ENCODE data around the gene CHIC2.
A peak's percentile ranks its signal among the peaks of the same experiment; 100 is the strongest.
"Not testable (repeated sequence)": the region's sequence is repeated elsewhere in the genome, so short reads cannot be mapped to it uniquely, and the experiment has no call there.

Gene CHIC2

DNA sequence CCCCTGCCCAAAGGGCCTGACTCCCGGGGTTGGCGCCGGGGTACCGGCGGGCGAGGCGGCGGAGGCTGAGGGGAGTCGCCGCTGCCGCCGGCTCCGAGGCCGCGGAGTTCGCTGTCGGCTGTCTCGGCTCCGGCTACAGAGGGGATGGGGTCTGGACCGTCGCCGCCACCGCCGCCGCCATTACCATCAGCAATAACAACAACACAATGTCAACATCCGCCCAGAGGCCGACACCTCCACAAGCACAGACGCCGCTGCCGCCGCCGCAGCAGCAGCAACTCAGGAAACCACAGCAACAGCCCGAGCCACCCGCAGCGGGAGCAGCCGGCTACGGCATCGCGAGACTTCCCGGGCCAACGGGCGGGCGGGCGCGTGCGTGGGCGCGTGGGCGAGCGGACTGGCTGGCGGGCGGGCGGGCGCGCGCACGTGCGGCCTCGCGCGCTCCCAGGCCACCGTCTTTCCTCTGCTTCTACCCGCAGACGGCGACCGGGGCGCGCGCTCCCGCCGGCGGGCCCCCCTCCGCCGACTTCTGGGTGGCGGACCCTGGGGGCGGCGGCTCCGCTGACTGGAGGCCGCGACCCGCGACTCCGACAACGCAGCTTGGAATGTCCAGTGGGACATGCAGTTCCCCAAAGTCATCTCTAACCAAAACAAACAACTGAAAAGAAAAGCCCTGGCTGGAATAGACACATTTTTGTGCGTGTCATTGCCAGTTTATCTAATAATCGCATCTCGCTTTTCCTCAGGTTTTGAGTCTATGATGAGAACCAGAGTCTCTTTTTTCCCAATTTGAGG lies at the start of gene CHIC2:
Gene CHIC2, minus strand, starts transcription at position 289 of the 795 bp plus-strand sequence. CDS start 305 bp downstream, outside the sequence.
- DNase-seq (ENCODE audit: low read depth): peak; percentile 94

DNA sequence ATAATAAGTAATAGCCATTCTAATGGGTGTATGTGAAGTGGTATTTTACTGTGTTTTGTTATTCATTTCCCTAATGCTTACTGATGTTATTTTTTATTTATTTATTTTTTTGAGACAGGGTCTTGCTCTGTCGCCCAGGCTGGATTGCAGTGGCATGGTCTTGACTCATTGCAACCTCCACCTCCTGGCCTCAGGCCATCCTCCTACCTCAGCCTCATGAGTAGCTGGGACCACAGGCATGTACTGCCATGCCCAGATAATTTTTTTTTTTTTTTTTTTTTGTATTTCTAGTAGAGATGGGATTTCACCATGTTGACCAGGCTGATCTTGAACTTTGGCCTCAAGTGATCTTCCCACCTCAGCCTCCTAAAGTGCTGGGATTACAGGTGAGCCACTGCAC lies 48.8 kb upstream of the CHIC2 start:
- not testable (repeated sequence) for DNase-seq (ENCODE audit: low read depth)

DNA sequence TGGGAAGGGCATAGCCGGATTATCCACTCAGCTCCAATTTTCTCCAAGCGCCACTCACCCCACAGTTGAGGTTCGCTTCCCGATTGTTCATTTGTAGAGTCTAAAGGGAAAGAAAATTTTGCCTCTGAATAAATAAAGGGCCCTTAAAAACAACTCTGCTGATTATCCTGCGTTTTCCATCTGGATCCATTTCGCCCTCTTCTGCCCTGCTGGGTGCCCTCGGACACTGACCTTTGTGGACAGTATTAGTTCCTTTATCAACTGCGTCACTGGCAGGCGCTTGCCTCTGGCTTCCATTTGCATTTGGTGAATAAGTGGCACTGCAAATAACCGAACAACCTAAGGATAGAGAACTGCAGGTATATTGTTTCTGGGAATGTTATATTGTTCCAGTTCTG lies 45.6 kb upstream of the CHIC2 start:
- DNase-seq (ENCODE audit: low read depth): no peak

DNA sequence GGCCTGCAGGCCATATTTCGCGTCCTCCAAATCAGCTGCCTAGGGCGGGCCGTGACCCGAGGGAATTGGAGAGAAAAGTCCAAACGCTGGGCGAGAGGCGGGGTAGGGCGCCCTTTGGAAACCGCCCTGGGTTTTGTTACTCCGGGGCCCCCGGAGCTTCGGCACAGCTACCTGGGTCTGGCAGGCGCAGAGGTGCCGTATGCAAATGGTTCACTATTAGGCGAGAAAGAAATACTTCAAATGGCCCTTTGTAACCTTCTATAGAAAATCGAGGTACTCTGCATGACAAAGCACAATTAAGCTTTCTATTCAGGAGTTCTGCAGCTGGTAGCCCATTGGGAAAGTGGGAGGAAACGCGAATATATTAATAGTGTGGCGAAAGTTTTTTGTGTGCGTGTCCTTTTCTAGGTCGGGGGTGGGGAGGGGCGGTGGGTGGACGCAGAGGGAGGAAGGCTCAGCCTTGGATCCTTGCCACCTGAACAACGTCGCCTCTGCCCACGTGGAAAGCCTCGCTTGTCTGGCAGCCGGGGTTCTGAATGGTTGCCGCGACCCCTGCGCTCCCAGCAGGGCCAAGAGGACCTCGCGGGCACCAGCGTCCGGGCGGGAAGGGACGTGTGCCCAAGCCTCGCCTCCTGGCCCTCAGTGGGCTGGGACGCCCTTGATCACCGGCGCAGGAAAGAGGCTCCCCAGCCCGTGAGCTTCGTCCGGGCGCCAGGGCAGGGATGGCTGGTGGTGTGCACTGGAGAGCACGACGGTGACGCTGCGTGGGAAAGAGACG lies 45.0 kb upstream of the CHIC2 start:
- no peak for DNase-seq (ENCODE audit: low read depth)

DNA sequence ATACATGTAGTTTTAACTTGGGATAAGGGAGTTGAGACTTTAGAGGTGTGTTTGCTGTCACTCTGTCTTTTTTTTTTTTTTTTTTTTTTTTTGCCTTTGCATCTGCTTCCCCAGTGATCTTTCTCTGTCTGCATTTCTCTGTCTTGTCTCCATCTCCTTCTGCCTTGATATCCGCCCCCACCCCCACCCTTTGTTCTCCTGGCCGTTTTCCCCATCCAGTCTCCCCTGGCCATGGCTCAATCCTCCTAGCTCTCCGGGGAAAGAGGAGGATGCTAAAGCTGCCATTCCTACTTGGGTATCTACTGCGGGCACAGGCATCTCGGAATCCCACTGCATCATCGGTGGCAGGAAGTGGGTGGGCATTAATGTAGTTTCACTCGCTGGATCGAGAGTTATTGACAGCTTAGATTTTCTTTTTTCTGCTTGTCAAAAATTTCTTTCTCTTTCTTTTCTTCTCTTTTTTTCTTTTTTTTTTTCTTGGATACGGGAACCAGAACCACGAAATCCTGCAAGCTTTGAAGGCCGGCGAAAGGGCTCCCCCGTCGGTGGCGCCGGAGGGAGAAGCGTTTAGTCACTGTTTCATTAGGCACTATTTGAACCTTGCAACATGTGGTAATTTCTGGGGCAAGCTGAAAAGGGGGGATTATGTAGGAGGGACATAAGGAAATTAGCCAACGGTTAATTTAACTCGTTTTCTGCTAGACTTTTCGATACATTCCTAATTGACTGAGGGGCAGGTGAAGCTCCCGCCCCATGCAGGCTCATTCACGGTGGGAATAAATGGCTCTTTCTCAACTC lies 43.7 kb upstream of the CHIC2 start:
- no peak for DNase-seq (ENCODE audit: low read depth)

DNA sequence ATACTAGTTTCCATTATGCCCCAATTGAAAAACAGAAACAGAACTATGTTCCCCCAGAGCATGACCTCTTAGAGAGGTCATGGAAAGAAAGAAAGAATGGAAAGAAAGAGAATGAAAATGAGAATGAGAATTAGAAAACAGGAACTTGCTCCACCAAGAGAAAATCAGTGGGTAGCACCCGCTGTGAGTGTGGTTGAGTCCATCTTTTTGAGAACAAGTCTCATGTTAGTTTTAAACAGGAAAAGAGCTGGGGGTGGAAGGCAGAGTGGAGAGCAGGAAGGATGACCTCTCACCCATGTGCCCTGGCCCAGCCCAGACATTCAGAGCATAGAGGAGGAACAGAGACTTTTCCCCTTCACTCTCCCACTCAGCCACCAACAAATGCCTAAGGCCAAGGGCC lies 40.5 kb upstream of the CHIC2 start:
- DNase-seq (ENCODE audit: low read depth): no peak

DNA sequence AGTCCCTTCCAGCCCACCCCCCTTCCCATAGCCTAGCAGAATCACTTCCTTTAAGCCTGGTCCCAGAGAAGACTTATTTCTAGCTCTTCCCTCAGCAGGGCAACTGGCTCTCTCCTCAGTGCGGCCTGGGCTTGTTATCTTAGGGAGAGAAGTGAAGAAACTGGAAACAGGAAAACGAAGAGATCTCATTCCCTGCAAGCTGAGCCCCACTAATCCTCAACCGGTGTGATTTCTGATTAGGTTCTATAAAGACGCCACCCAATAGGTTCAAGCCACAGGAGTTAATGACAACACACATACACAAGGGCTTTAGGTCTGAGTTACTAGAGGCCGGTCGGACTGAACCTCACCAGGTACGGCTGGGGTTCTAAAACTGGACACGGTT lies 38.8 kb upstream of the CHIC2 start:
- DNase-seq (ENCODE audit: low read depth): no peak

DNA sequence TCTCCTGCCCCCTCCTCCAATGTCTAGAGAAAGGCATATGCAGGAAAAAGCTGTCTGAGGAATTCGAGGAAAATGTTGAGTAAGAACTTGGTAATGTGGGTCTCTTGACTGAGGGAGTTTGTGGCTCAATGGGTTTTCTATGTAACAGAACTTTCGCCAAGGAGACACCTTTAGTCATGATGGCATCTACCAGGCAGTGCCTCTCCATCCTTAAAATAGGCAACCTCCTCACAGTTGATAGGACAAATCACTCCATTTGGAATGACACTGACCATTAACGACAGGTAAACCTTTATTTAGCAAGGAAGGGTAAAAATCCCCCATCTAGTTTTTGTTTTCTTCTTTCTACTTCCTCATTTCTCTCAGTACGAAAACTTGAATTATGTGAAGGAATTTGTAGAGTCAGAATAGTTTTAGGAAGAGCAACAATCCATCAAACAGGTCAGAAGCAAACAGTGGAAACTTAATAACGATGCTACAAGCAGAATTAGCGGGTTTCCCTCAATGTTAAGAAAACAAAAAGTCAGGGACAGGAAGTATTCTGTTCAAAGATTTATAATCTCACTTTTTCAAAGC lies 38.2 kb upstream of the CHIC2 start:
- DNase-seq (ENCODE audit: low read depth): no peak

DNA sequence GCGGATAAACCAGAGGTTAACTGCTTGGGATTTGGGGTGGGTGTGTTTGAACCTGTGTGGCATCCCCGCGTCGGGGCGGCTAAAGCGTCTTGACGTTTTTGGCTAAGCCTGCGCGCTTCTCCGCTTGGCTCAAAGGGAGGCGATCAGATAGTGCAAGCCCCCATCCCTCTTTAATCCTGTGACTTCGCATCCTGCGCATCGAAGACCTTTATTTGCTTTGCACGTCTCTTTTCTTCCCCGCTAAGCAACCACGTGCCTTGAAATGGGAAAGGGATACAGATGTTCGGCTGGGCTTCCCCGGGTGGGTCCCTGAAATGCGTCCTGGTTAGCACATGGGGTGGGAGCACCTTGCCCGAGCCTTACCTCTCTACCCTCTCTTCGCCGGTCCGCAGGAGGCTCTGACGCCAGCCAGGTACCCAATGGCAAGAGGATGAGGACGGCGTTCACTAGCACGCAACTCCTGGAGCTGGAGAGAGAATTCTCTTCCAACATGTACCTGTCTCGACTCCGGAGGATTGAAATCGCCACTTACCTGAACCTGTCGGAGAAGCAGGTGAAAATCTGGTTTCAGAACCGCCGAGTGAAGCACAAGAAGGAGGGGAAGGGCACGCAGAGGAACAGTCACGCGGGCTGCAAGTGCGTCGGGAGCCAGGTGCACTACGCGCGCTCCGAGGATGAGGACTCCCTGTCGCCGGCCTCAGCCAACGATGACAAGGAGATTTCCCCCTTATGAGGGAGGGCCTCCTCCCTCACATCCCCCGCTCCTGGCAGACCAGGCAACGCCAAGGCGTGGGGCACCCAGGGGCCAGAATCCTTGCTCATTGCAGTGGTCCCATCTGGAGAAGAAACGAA lies 37.0 kb upstream of the CHIC2 start:
- no peak for DNase-seq (ENCODE audit: low read depth)

DNA sequence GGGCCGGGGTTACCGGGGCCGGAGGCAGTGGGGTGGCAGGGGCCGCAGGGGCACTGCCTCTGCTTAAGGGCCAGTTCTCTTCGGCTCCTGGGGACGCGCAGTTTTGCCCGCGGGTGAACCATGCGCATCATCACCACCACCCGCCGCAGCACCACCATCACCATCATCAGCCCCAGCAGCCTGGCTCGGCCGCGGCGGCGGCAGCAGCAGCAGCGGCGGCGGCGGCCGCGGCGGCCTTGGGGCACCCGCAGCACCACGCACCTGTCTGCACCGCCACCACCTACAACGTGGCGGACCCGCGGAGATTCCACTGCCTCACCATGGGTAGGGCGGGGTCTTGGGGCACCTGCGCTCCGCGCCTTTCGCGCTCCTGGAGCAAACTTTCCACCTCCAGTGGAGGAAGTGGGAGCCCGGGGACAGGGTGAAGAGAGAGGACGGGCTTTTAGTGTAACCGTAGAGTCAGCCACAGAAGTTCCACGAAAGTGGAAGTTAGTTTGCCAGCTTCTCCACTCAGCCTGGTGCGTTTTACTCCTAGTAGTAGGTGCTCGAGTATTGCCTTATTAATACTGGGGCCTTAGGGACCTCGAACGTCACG lies 36.3 kb upstream of the CHIC2 start:
- DNase-seq (ENCODE audit: low read depth): peak; percentile 33

DNA sequence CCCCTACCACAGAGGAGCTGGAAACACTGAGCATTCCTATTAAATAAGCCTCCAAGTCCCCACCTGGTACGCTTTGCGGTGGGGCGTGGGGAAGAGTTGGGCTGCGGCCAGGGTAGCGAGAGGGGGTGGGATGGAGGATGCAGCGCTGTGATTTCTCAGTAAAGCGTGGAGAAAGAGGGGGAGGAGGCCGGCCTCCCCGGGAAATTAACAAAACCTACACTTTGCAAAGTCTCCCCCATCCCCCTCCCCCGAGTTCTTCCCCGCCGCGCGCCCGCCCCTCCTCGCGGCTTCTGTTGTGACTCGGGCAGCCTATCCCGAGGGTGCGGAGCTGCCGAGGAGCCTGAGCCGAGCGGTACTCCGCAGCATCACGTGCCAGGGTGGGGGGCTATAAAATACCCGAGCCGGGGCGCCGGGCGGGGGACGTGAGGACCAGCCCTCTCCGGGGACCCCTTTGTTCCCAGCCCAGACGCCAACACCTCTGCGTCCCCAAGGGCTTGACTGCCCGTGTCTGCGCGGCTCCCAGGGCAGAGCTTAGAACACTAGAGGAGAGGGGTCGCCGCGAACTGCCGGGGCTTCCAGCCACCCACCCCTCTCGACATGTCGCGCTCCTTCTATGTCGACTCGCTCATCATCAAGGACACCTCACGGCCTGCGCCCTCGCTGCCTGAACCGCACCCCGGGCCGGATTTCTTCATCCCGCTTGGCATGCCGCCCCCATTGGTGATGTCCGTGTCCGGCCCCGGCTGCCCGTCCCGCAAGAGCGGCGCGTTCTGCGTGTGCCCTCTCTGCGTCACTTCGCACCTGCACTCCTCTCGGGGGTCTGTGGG lies 35.6 kb upstream of the CHIC2 start, which contains the start of gene GSX2:
Gene GSX2, plus strand, starts transcription at position 416 of the 827 bp plus-strand sequence. Its CDS starts 182 bp downstream, at position 598.
- DNase-seq (ENCODE audit: low read depth): peak; percentile 37

DNA sequence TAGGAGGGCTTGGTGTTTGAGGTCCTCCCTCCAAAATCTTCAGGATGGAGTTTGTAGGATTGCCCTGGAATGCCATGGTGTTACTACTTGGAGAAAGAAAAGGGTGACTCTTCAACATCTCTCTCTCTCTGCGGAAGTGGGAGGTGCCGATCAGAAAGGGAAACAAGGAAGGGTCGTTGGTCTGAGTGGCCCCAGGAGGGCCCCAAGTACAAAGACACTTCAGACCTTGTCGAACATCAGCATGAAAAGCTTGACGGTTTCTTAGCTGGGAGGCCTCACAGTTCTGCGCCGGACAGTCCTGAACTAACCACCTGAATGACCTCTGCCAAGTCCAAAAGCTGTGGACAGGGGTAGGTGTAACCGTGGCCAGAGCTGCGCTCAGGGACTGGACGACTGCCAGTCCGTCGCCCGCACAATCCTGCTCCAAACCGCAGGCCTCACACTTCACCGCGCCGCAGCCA lies 34.9 kb upstream of the CHIC2 start:
- no peak for DNase-seq (ENCODE audit: low read depth)

DNA sequence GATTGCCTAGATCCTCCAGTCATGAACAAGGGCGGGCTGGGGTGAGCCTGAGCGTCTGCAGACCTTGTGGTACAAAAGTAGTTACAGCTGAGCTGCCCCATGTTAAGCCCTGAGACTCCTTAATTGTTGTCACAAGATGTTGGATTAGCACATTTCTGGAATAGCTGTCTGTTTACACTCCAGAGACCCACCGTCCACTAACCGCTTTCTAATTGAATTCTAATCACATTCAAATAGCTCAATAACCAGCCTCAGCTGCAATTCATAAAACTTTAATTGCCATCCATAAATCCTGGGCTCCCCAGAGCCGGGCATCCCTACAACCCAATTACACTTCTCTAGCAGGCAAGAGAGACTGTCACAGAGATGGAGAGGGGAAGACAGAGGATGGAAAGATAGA lies 34.0 kb upstream of the CHIC2 start:
- no peak for DNase-seq (ENCODE audit: low read depth)

DNA sequence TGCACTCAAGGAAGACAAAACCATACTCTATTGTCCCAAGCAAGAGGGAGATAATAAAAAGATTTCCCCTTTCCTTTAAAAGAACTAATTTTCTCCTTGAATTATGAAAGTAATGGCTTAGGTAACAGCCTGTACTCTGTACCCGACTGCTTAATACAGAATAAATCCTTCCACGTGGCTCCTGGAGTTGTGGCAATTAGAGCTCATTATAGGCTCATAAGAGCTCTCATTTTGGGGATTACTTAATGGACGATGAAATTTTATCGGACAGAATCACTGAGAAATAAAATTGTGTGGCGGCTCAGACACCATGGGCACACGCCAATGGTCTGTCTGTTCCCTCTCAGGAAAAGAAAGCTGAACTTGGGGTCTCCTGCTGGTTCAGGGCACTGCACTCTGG lies 32.7 kb upstream of the CHIC2 start:
- DNase-seq (ENCODE audit: low read depth): no peak

DNA sequence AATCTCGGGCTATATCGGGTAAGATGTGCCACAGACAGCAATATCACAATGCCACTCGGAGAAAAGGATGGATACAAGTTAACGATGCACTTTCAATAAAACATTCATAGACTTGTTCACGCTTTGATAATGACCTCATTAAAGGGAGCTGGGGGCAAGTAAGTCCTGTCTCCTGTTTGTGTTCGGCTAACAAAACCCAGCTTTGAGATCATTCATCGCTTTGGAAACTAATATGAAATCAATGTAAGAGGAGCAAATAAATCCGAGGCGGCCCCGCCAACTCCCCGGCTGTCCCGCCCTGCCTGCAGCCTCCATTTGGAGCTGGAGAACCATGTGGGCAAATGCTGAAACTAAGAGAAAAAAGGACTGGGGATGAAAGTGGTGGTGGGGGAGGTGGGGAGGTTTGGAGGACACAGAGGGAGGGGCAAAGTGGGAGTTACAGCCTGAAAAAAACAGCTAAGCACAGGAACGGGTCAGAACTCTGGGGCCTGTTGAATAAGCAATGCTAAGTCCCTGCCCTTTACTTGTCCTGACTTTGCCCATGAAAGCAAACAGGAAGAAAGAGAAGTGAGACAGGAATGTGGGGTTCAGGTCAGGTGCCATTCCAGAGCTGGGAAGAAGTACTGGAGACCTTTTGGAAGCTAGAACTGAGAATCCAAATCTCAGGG lies 32.0 kb upstream of the CHIC2 start:
- no peak for DNase-seq (ENCODE audit: low read depth)

DNA sequence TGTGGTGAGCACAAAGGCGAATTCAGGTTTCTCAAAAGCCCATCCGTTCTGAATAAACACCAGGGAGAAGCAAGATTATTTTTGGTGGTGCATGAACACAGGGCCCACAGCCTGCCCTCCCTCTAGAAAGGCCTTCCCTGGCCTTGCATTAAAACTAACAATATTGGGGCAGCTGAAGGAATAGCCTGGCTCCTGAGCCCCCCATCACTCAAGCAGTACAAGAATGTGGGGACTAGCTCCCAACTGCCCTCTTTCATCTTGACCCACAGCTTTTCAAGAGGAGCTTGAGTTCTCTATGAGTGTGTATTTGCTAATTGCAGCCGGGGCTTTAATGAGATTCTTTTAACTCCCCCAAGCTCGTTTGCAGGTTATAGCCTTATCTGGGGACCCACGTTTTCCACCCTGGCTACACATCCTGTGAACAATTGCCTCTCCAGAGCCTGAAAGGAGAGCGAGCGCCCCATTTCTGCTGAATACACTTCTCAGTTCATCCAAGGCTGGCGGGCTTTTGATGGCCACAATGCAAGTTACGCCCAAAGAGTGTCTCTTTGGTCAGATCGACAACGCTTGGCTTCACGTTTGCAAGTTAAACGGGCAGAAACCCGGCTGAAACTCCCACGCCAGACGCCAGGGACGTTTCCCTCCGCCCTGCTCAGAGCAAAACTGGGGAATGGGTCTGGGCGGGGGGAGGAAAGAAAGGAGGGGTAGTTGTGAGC lies 30.9 kb upstream of the CHIC2 start:
- no peak for DNase-seq (ENCODE audit: low read depth)

DNA sequence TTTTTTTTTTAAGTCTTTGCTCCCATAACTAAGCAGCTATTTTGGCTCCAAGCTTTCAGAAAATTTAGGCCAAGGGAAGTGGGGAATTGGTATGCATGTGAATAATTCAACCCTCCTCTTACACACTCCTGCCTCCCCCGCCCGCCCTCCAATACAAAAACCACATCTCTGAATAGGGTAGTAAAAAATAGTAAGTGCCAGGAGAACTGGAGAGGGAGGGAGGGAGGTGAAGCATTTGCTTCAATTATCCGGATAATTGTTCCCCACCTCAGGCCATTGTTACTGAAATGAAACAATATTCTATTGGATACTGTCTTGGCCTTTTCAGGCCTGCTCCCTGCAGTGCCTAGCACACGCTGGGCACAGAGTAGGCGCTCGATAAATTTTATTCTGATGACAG lies 30.0 kb upstream of the CHIC2 start:
- DNase-seq (ENCODE audit: low read depth): peak; percentile 41

Data from EH (cell line).